Measurements from ENCODE around the gene NFIB.

The NFIB gene

GRCh38 chr9:14273696-14274121 is 40.2 kb downstream of the NFIB start:
- peak; percentile 2 for DNase-seq (ENCODE audit: low spot score)

- no peak for DNase-seq (ENCODE audit: low spot score)
Measured at GRCh38 chr9:14272927-14273528, 40.9 kb downstream of the NFIB start.

GRCh38 chr9:14271093-14271673 is 42.8 kb downstream of the NFIB start:
- DNase-seq (ENCODE audit: low spot score) = no peak

- no peak for DNase-seq (ENCODE audit: low spot score)
Measured at GRCh38 chr9:14270358-14271092, 43.4 kb downstream of the NFIB start.

GRCh38 chr9:14269916-14270315 is 44.0 kb downstream of the NFIB start:
- no peak for DNase-seq (ENCODE audit: low spot score)

GRCh38 chr9:14263707-14264483 is 50.0 kb downstream of the NFIB start:
- no peak for DNase-seq (ENCODE audit: low spot score)

- DNase-seq (ENCODE audit: low spot score) = no peak
Measured at GRCh38 chr9:14262827-14263226, 51.1 kb downstream of the NFIB start.

- DNase-seq (ENCODE audit: low spot score) = no peak
Measured at GRCh38 chr9:14261616-14262015, 52.3 kb downstream of the NFIB start.

- no peak for DNase-seq (ENCODE audit: low spot score)
Measured at GRCh38 chr9:14260101-14260500, 53.8 kb downstream of the NFIB start.

GRCh38 chr9:14258660-14259239 is 55.2 kb downstream of the NFIB start:
- no peak for DNase-seq (ENCODE audit: low spot score)

GRCh38 chr9:14258156-14258555 is 55.8 kb downstream of the NFIB start:
- no peak for DNase-seq (ENCODE audit: low spot score)

GRCh38 chr9:14256588-14256987 is 57.4 kb downstream of the NFIB start:
- no peak for DNase-seq (ENCODE audit: low spot score)

GRCh38 chr9:14251154-14252071 is 62.5 kb downstream of the NFIB start:
- no peak for DNase-seq (ENCODE audit: low spot score)

GRCh38 chr9:14250794-14251153 is 63.2 kb downstream of the NFIB start:
- DNase-seq (ENCODE audit: low spot score) = no peak

GRCh38 chr9:14249527-14249926 is 64.4 kb downstream of the NFIB start:
- DNase-seq (ENCODE audit: low spot score) = no peak

GRCh38 chr9:14248149-14248548 is 65.8 kb downstream of the NFIB start:
- no peak for DNase-seq (ENCODE audit: low spot score)

- no peak for DNase-seq (ENCODE audit: low spot score)
Measured at GRCh38 chr9:14247577-14247976, 66.4 kb downstream of the NFIB start.

- no peak for DNase-seq (ENCODE audit: low spot score)
Measured at GRCh38 chr9:14246951-14247350, 67.0 kb downstream of the NFIB start.

GRCh38 chr9:14245901-14246525 is 67.9 kb downstream of the NFIB start:
- no peak for DNase-seq (ENCODE audit: low spot score)

- no peak for DNase-seq (ENCODE audit: low spot score)
Measured at GRCh38 chr9:14243514-14244042, 70.4 kb downstream of the NFIB start.

Data from NAMALWA (cell line).